Smooth muscle cell (in vitro differentiated cells): ENCODE data around the gene TRANK1. TPM values are rescaled to one million over a fixed set of nuclear protein-coding genes. Genes with fewer than 3 reads are reported as not detected.

ENCODE experiments used
- DNase-seq: peaks from one replicate; lab custom pipeline; 2025; ENCODE audit not compliant: unreplicated experiment; lab: John Stamatoyannopoulos, UW
- H2AFZ ChIP-seq: fragments of 200-600 bp; sonication (generic); 2 replicates; pipeline ENCODE4 v1.6.0; 2016; ENCODE audit warnings: antibody characterized with exemption, low read depth, mild to moderate bottlenecking
- H3F3A ChIP-seq: fragments of 200-600 bp; sonication (generic); 2 replicates; pipeline ENCODE4 v1.6.0; 2017; ENCODE audit warnings: antibody characterized with exemption, low read depth
- H3K27ac ChIP-seq: fragments of 200-600 bp; sonication (generic); 2 replicates; pipeline ENCODE4 v1.5.1; 2016; ENCODE audit warnings: low read depth, mild to moderate bottlenecking
- H3K27me3 ChIP-seq: fragments of 200-600 bp; sonication (generic); 2 replicates; pipeline ENCODE4 v1.6.1; 2016; ENCODE audit warnings: low read depth, mild to moderate bottlenecking
- H3K36me3 ChIP-seq: fragments of 200-600 bp; sonication (generic); 2 replicates; pipeline ENCODE4 v1.5.1; 2016; ENCODE audit warnings: low read depth
- H3K4me1 ChIP-seq: fragments of 200-600 bp; sonication (generic); 2 replicates; pipeline ENCODE4 v1.5.1; 2016; ENCODE audit warnings: low read depth
- H3K4me2 ChIP-seq: fragments of 200-600 bp; sonication (generic); 2 replicates; pipeline ENCODE4 v1.6.0; 2016; ENCODE audit warnings: mild to moderate bottlenecking
- H3K4me3 ChIP-seq: fragments of 200-600 bp; sonication (generic); 2 replicates; pipeline ENCODE4 v1.5.1; 2016; ENCODE audit warnings: mild to moderate bottlenecking
- H3K79me2 ChIP-seq: fragments of 200-600 bp; sonication (generic); 2 replicates; pipeline ENCODE4 v1.6.0; 2016; ENCODE audit warnings: low read depth, mild to moderate bottlenecking
- H3K9ac ChIP-seq: fragments of 200-600 bp; sonication (generic); 2 replicates; pipeline ENCODE4 v1.6.0; 2016; ENCODE audit warnings: low read depth
- H3K9me3 ChIP-seq: fragments of 200-600 bp; sonication (generic); replicated peaks from 2 replicates; pipeline ENCODE4 v1.5.1; 2016; ENCODE audit warnings: low read depth
- H4K20me1 ChIP-seq: fragments of 200-600 bp; sonication (generic); 2 replicates; pipeline ENCODE4 v1.6.0; 2016; ENCODE audit warnings: low read depth
- CTCF ChIP-seq: fragments of 200-600 bp; sonication (generic); IDR thresholded peaks from 2 replicates; pipeline ENCODE4 v1.5.1; 2017; ENCODE audit warnings: borderline replicate concordance, mild to moderate bottlenecking, antibody characterized with exemption; ENCODE audit not compliant: insufficient read depth, poor library complexity, severe bottlenecking
- WGBS: methylation state at CpG from one replicate; pipeline ENCODE4 v1.1.7; 2016; ENCODE audit warnings: low lambda C conversion rate; 5-methylcytosine and 5-hydroxymethylcytosine counted together
- polyA plus RNA-seq: library from polyadenylated mRNA; unstranded; fragments of >200 nt; fragmentation: Nextera tagmentation; extraction: Ambion mirVana; gene quantifications from 2 replicates; pipeline ENCODE4 v1.2.1, GENCODE V29; 2016
- total RNA-seq: library from RNA; depleted of rRNA; stranded (reverse); fragments of >200 nt; gene quantifications from 2 replicates; pipeline ENCODE4 v1.2.3, GENCODE V29; 2014

The TRANK1 gene
- total and polyA plus RNA-seq, 2 experiments from 2014 or later, result 2.4 to 5.2 TPM

GRCh38 chr3:36813305-36813704 lies 131.5 kb downstream of the TRANK1 start:
- Histone ChIP-seq H3K79me2 (no peaks in the 10 kb centered on the region), H3K27ac (no peak overlapping the region), H3K4me3 (no peak overlapping the region), H3F3A (no peaks in the 10 kb centered on the region), H3K9me3 (no peaks in the 10 kb centered on the region), H2AFZ (no peak overlapping the region), H3K4me2 (no peak overlapping the region), H4K20me1 (no peaks in the 10 kb centered on the region), H3K9ac (no peak overlapping the region), H3K36me3 (no peaks in the 10 kb centered on the region), H3K4me1 (no peaks in the 10 kb centered on the region), H3K27me3 (no peaks in the 10 kb centered on the region)
- 63% methylated on average over 6 of the region's 6 CpGs for WGBS
- TF ChIP-seq CTCF, result no peak
- no peak for DNase-seq

- Histone ChIP-seq H3K27ac (no peak overlapping the region), H3K9ac (no peak overlapping the region), H3K4me1 (no peaks in the 10 kb centered on the region), H3K4me3 (no peak overlapping the region), H3F3A (no peaks in the 10 kb centered on the region), H3K36me3 (no peaks in the 10 kb centered on the region), H3K9me3 (no peaks in the 10 kb centered on the region), H4K20me1 (no peaks in the 10 kb centered on the region), H2AFZ (no peak overlapping the region), H3K4me2 (no peak overlapping the region), H3K27me3 (no peaks in the 10 kb centered on the region), H3K79me2 (no peaks in the 10 kb centered on the region)
- DNase-seq, result no peak
- no peak for TF ChIP-seq CTCF
- WGBS, result 62% methylated on average over 1 of the region's 1 CpG
These were observed 132.6 kb downstream of the TRANK1 start for GRCh38 chr3:36812240-36812639.

GRCh38 chr3:36811768-36812167 lies 133.1 kb downstream of the TRANK1 start:
- Histone ChIP-seq H3K79me2 (no peaks in the 10 kb centered on the region), H3K27ac (no peak overlapping the region), H3K4me3 (no peak overlapping the region), H3K4me1 (no peaks in the 10 kb centered on the region), H2AFZ (no peak overlapping the region), H3K27me3 (no peaks in the 10 kb centered on the region), H3F3A (no peaks in the 10 kb centered on the region), H3K36me3 (no peaks in the 10 kb centered on the region), H4K20me1 (no peaks in the 10 kb centered on the region), H3K4me2 (no peak overlapping the region), H3K9me3 (no peaks in the 10 kb centered on the region), H3K9ac (no peak overlapping the region)
- 85% methylated on average over 2 of the region's 2 CpGs for WGBS
- TF ChIP-seq CTCF, result no peak
- no peak for DNase-seq

- Histone ChIP-seq H3K27me3 (no peaks in the 10 kb centered on the region), H3K4me2 (no peak overlapping the region), H4K20me1 (no peaks in the 10 kb centered on the region), H3K4me1 (no peaks in the 10 kb centered on the region), H2AFZ (no peak overlapping the region), H3K9me3 (peaks cover 6% of the 10 kb centered on the region), H3K4me3 (no peak overlapping the region), H3K9ac (no peak overlapping the region), H3K36me3 (no peaks in the 10 kb centered on the region), H3F3A (no peaks in the 10 kb centered on the region), H3K79me2 (no peaks in the 10 kb centered on the region), H3K27ac (no peak overlapping the region)
- no peak for TF ChIP-seq CTCF
- DNase-seq, result no peak
- WGBS, result 94% methylated on average over 2 of the region's 2 CpGs
These were observed 140.4 kb downstream of the TRANK1 start for GRCh38 chr3:36804295-36805055.
